COLO668 (cell line): ENCODE measurements around the gene CHCHD5.
"Not testable (repeated sequence)": the region's sequence is repeated elsewhere in the genome, so short reads cannot be mapped to it uniquely, and the experiment has no call there.

Experiments used
- DNase-seq: peaks from one replicate; lab custom pipeline; 2025; ENCODE audit not compliant: unreplicated experiment; lab: John Stamatoyannopoulos, UW

CHCHD5 gene

GRCh38 chr2:112584134-112584890 is at the start of gene CHCHD5:
CHCHD5 (plus strand) TSS chr2:112584609; CDS start chr2:112584648, 39 bp downstream.
- DNase-seq: peak; percentile 95

GRCh38 chr2:112534826-112535225 is 49.6 kb upstream of the CHCHD5 start:
- no peak for DNase-seq

GRCh38 chr2:112536665-112537064 is 47.7 kb upstream of the CHCHD5 start:
- DNase-seq: not testable (repeated sequence)

GRCh38 chr2:112539306-112539705 is 45.1 kb upstream of the CHCHD5 start:
- no peak for DNase-seq

- no peak for DNase-seq
Observed at GRCh38 chr2:112540906-112541305, 43.5 kb upstream of the CHCHD5 start.

- DNase-seq: peak; percentile 80
Observed at GRCh38 chr2:112541315-112542122, 42.9 kb upstream of the CHCHD5 start.

- peak; percentile 88 for DNase-seq
Observed at GRCh38 chr2:112542123-112542983, 42.1 kb upstream of the CHCHD5 start, which contains the start of gene POLR1B. POLR1B (plus strand) TSS chr2:112542465; CDS start chr2:112542495, 30 bp downstream.

- DNase-seq: peak; percentile 8
Observed at GRCh38 chr2:112542984-112543661, 41.3 kb upstream of the CHCHD5 start.

GRCh38 chr2:112547333-112547732 is 37.1 kb upstream of the CHCHD5 start:
- no peak for DNase-seq

GRCh38 chr2:112548980-112549379 is 35.4 kb upstream of the CHCHD5 start:
- DNase-seq: no peak

GRCh38 chr2:112566104-112566503 is 18.3 kb upstream of the CHCHD5 start:
- DNase-seq: no peak

GRCh38 chr2:112566508-112566907 is 17.9 kb upstream of the CHCHD5 start:
- DNase-seq: not testable (repeated sequence)

GRCh38 chr2:112572005-112572404 is 12.4 kb upstream of the CHCHD5 start:
- DNase-seq: no peak

- DNase-seq: no peak
Observed at GRCh38 chr2:112577756-112578155, 6.7 kb upstream of the CHCHD5 start.

- DNase-seq: no peak
Observed at GRCh38 chr2:112579241-112579640, 5.2 kb upstream of the CHCHD5 start.

GRCh38 chr2:112580084-112580483 is 4.3 kb upstream of the CHCHD5 start:
- DNase-seq: no peak

- DNase-seq: no peak
Observed at GRCh38 chr2:112582314-112582746, 2.1 kb upstream of the CHCHD5 start.

GRCh38 chr2:112583497-112584133 is 794 bp upstream of the CHCHD5 start:
- no peak for DNase-seq

GRCh38 chr2:112584891-112585250 is 462 bp downstream of the CHCHD5 start:
- no peak for DNase-seq

- no peak for DNase-seq
Observed at GRCh38 chr2:112585400-112585799, 991 bp downstream of the CHCHD5 start.
